Coronary artery (tissue), 2 donors: ENCODE measurements around the gene CXCR3.
"Not testable (repeated sequence)": the region's sequence is repeated elsewhere in the genome, so short reads cannot be mapped to it uniquely, and the experiment has no call there.

Experiments
- DNase-seq: peaks from one replicate; pipeline ENCODE4 v3.0.0-alpha.2; 2017; ENCODE audit warnings: low spot score
- H3K27ac ChIP-seq, 2 donors: fragments of 200-600 bp; sonication (generic); one replicate each; pipeline ENCODE4 v1.5.1; 2016 to 2019
- H3K4me3 ChIP-seq: fragments of 200-600 bp; sonication (generic); 2 replicates; pipeline ENCODE4 v1.5.1; 2016; ENCODE audit warnings: mild to moderate bottlenecking, moderate library complexity
- TF ChIP-seq, protein P1 (sequence below): fragments of 200-600 bp; sonication (generic); IDR thresholded peaks from one replicate; pipeline ENCODE4 v1.5.1; 2019; ENCODE audit warnings: antibody characterized with exemption

Gene CXCR3

DNA sequence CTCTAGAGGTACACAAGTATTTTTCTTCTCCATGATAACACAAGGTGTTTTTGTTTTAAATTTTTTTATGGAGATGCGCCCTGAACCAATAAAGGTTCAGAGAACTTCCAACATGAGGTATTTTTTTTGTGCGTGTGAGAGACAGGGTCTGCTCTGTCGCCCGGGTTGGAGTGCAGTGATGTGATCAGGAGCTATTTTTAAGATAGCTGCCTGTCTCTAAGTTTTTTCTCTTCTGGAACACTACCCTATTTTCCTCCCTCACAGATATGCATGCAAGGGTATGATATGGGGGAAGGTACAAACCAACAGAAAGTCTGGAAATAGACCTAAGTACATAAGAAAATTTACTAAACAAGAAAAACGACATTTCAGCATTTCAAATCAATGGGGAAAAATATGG, 37.1 kb downstream of the CXCR3 start:
- Histone ChIP-seq H3K4me3 (no peak overlapping the region), H3K27ac (no peak overlapping the region)
- no peak for DNase-seq
- TF ChIP-seq, protein P1, sequence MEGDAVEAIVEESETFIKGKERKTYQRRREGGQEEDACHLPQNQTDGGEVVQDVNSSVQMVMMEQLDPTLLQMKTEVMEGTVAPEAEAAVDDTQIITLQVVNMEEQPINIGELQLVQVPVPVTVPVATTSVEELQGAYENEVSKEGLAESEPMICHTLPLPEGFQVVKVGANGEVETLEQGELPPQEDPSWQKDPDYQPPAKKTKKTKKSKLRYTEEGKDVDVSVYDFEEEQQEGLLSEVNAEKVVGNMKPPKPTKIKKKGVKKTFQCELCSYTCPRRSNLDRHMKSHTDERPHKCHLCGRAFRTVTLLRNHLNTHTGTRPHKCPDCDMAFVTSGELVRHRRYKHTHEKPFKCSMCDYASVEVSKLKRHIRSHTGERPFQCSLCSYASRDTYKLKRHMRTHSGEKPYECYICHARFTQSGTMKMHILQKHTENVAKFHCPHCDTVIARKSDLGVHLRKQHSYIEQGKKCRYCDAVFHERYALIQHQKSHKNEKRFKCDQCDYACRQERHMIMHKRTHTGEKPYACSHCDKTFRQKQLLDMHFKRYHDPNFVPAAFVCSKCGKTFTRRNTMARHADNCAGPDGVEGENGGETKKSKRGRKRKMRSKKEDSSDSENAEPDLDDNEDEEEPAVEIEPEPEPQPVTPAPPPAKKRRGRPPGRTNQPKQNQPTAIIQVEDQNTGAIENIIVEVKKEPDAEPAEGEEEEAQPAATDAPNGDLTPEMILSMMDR, result no peak

DNA sequence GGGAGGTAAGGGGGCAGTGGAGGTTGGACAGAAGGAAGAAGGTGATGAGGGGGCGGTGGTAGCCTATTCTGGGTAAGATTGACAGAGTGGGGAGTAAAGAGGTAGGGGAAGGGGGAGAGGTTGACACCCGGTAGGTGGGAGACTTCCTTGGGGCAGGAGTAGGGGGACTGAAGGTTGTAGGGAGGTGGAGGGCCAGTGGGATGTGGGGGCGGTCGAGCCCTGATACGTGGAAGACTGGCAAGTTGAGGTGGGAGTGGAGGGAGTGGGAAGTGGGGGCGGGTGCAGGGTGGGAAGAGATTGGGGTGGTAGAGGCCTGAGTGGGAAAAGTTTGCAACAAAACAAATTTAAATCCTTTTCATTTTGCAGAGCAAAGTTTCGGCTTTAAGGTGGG, 38.3 kb downstream of the CXCR3 start:
- H3K27ac ChIP-seq, result no peak overlapping the region
- DNase-seq, result no peak
- no peak overlapping the region for H3K4me3 ChIP-seq
- TF ChIP-seq, protein P1, result no peak

DNA sequence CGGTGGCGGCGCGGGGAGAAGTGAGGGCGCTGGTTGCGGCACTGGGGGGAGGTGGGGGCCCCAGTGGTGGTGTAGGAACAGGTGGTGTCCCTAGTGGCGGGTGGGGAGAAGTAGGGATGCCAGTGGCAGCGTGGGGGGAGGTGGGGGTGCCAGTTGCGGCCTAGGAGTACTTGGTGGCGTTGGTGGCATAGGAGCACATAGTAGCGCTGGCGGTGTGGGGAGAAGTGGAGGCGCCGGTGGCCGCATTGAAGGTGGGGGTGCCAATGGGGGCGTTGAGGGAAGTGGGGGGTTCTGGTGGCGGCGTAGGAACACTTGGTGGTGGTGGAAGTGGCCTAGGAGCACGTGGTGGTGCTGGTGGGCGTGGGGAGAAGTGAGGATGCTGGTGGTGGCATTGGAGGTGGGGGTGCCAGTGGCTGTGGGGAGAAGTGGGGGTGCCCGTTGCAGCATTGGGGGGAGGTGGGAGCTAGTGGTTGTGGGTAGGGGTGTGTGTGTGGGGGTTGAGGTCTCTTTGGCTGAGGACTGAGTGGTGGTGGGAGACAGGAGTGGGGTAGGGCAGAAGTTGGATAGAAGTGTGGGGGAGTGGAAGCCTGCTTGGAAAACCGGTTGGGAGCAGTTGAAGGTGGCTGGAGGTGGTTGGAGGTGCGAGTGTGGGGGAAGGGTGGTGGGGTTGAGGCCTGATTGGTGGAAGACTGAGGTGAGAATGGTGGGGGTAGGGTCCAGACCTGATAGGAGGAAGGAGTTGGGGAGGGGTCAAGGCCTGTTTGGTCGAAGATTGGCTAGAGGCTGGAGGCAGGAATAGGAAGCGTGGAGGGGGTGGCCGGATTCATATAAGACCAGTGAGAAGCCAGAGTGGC, 38.9 kb downstream of the CXCR3 start:
- TF ChIP-seq, protein P1, result no peak
- DNase-seq, result no peak
- Histone ChIP-seq H3K4me3 (no peak overlapping the region), H3K27ac (no peak overlapping the region)

DNA sequence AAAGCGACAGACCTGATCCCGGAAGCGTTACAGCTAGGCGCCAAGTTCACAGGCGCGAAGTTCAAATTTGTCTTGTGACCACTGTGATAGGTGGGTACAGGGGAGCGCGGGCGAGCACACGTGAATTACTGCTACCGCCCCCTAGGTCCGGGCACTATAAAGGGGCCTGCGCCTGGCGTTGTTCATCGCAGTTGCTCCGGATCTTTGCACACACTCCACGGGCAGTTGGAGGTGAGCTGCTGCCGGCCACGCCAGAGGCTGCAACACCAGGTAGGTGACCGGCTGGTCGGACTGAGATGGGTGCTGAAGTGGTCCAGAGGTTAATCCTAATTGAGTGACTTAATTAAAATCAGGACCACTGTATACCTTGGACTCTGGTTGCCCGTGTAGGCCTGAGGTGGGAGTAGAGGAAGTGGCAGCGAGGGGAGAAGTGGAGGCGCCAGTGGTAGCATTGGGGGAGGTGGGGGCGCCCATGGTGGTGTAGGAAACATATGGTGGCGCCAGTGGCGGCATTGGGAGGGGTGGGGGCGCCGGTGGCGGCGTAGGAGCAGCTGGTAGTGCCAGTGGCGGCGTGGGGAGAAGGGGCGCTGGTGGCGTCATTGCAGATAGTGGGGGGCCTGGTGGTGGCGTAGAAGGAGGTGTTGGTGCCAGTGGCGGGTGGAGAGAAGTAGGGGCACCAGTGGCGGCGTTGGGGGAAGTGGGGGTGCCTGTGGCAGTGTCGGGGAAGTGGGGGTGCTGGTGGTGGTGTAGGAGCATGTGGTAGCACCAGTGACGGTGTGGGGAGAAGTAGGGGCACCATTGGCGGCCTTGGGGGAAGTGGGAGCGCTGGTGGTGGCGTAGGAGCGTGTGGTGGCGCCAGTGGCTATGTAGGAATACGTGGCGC, 39.8 kb downstream of the CXCR3 start, which contains the start of gene GCNA:
Gene GCNA (plus strand): TSS at position 185 of the 883 bp plus-strand sequence. CDS start 2,385 bp downstream, outside the sequence.
- TF ChIP-seq, protein P1, result no peak
- no peak for DNase-seq
- no peak within 1 kb of the TSS for H3K27ac ChIP-seq

DNA sequence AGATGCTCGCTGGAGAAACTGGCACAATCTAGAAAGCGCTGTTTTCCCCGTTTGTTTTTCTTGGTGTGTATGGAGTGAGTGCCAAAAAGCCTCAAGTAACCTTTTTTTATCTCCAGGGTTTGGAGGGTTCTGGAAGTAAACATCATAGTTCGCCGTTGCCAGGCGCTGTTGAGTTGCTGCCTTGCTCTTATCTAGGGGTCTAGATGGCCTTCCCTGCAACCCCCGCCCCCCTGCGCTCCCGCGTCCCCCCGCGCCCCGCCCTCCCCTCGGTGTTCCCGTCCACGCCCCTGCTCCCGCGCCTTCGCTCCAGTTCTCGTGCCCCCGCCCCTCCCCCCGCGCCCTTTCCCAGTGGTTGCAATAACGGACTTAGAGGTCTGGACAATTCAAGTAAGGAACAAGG, 40.6 kb downstream of the CXCR3 start:
- Histone ChIP-seq H3K27ac (no peak overlapping the region), H3K4me3 (no peak overlapping the region)
- TF ChIP-seq, protein P1, result no peak
- no peak for DNase-seq

More for the DNA sequence above, 39.8 kb downstream of the CXCR3 start, which contains the start of gene GCNA:
- no peak within 1 kb of the TSS for H3K4me3 ChIP-seq

DNA sequence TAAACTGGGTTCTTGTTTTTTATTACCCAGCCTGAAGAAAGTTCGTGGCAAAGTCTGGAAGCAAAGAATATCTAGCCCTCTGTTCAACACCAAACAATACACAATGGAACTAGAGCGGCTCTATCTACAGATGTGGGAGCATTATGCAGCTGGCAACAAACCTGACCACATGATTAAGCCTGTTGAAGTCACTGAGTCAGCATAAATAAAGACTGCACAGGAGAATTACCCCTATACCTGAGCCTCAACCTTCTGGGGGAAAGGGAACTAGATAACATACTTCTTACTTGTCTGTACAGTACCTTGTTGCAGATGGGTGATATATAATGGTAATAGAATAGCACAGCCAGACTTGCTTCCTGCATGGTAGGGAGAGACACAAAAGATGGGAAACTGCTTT, 44.7 kb downstream of the CXCR3 start:
- Histone ChIP-seq H3K4me3 (no peak overlapping the region), H3K27ac (no peak overlapping the region)
- no peak for DNase-seq
- TF ChIP-seq, protein P1, result no peak

DNA sequence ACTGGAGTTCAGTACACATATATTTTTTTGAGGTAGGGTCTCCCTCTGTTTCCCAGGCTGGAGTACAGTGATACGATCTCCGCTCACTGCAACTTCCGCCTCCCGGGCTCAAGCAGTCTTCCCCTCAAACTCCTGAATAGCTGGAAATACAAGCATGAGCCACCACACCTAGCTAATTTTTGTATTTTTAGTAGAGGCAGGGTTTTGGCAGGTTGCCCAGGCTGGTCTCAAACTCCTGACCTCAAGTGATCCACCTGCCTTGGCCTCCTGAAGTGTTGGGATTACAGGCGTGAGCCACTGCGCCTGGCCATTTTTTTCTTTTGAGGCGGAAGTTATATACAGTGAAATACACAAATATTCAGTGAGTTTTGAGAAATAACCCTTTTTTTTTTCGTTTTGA, 46.9 kb downstream of the CXCR3 start:
- not testable (repeated sequence) for H3K27ac ChIP-seq, H3K4me3 ChIP-seq, DNase-seq
